Endothelial cell of umbilical vein (primary cell): ENCODE measurements around the gene SH3D19.

Experiments
- EZH2 ChIP-seq: IDR thresholded peaks from 2 replicates; pipeline ENCODE4 v1.6.1; 2012; ENCODE audit warnings: borderline replicate concordance, low read depth, mild to moderate bottlenecking, moderate library complexity, low read length, inconsistent platforms; ENCODE audit not compliant: severe bottlenecking
- FOS ChIP-seq: IDR thresholded peaks from 2 replicates; pipeline ENCODE4 v1.6.1; 2011; ENCODE audit warnings: mild to moderate bottlenecking, low read length, moderate library complexity, borderline replicate concordance; ENCODE audit not compliant: insufficient read depth
- GATA2 ChIP-seq: IDR thresholded peaks from 2 replicates; pipeline ENCODE4 v1.7.0; 2011; ENCODE audit warnings: low read depth, mild to moderate bottlenecking, moderate library complexity, mixed read lengths, low read length; ENCODE audit not compliant: insufficient read length, insufficient read depth
- JUN ChIP-seq: IDR thresholded peaks from 2 replicates; pipeline ENCODE4 v1.6.1; 2011; ENCODE audit warnings: borderline replicate concordance, low read depth; ENCODE audit not compliant: insufficient read length, insufficient read depth
- POLR2A ChIP-seq: IDR thresholded peaks from 2 replicates; pipeline ENCODE4 v1.6.1; 2012; ENCODE audit warnings: low read depth, mild to moderate bottlenecking, control low read depth, low read length
- POLR2AphosphoS5 ChIP-seq: IDR thresholded peaks from 2 replicates; pipeline ENCODE4 v1.6.1; 2012; ENCODE audit warnings: low read depth, mild to moderate bottlenecking, control low read depth, low read length, moderate library complexity; ENCODE audit not compliant: insufficient read depth
- TF ChIP-seq, protein P1 (sequence below): IDR thresholded peaks from 2 replicates; pipeline ENCODE4 v1.6.1; 2011; ENCODE audit not compliant: insufficient read depth, insufficient read length
- TF ChIP-seq, protein P2 (sequence below), 2 donors: IDR thresholded peaks; 1 replicate in 1 of 2; 2 replicates in 1 of 2; pipeline ENCODE4 v1.5.1; 2011; ENCODE audit warnings: low read length in 2 of 2, mild to moderate bottlenecking in 2 of 2, moderate library complexity in 2 of 2, control low read depth in 1 of 2, inconsistent platforms in 1 of 2, low read depth in 1 of 2; ENCODE audit not compliant: insufficient read depth in 1 of 2; ENCODE audit errors: extremely low read depth in 1 of 2

DNA sequence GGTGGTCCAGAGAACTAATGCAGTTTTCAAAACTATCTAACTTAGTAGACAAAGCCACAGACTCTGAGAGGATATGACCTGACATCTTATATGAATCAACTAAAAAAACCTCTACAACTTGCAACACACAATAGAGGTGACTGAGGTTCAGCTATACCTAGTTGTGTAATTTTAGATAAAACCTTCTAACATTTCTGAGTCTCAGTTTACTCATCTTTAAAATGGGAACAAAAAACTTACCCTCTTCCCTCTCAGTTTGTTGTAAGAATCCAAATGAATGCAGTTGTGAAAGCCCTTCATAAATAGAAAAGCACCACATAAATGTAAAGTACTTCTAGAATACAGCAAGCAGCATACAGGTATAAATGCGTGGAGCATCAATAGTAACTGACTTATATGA is 5.9 kb downstream of the SH3D19 start:
- TF ChIP-seq, protein P1, sequence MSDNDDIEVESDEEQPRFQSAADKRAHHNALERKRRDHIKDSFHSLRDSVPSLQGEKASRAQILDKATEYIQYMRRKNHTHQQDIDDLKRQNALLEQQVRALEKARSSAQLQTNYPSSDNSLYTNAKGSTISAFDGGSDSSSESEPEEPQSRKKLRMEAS, result no peak
- TF ChIP-seq, protein P2, sequence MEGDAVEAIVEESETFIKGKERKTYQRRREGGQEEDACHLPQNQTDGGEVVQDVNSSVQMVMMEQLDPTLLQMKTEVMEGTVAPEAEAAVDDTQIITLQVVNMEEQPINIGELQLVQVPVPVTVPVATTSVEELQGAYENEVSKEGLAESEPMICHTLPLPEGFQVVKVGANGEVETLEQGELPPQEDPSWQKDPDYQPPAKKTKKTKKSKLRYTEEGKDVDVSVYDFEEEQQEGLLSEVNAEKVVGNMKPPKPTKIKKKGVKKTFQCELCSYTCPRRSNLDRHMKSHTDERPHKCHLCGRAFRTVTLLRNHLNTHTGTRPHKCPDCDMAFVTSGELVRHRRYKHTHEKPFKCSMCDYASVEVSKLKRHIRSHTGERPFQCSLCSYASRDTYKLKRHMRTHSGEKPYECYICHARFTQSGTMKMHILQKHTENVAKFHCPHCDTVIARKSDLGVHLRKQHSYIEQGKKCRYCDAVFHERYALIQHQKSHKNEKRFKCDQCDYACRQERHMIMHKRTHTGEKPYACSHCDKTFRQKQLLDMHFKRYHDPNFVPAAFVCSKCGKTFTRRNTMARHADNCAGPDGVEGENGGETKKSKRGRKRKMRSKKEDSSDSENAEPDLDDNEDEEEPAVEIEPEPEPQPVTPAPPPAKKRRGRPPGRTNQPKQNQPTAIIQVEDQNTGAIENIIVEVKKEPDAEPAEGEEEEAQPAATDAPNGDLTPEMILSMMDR (IDR thresholded peaks at IDR 0.05; ENCODE audit: extremely low read depth in 1 of 2, insufficient read depth in 1 of 2, low read depth in 1 of 2, low read length in 2 of 2), result no peak
- no peak for TF ChIP-seq POLR2A
- TF ChIP-seq JUN, result no peak
- TF ChIP-seq EZH2, result no peak
- no peak for TF ChIP-seq POLR2AphosphoS5
- TF ChIP-seq GATA2, result no peak
- TF ChIP-seq FOS, result no peak
